Measurements from ENCODE around the gene NEURL3.

DNA sequence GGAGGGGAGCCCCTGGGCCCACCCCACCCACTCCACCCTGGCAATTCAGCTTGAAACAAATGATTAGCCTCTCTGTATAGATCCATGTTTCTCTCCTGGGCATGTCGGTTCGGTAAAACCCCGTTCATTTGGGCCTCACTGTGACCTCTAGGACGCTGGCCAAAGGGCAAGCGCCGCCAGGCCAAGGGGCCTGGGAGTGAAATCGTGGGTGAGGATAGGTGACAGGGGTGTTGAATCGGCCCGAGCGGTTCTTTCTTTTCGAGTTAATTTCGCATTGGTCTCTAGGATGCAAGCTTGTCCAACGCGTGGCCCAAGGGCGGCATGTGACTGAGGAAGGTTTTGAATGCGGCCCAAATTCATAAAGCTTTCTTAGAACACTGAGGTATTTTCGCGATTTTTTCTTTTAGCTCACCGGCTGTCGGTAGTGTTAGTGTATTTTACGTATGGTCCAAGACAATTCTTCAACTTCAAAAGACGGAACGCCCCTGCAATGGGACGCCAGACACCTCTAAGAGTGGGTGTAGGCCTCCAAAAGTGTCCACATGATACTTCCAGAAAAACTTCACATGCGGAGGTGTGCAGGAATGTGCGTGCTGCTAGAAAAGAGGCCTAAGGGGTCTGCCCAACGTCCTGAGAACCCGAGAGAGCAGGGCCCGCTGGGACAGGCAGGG, 21.6 kb upstream of the NEURL3 start:
- TF ChIP-seq, protein P1, sequence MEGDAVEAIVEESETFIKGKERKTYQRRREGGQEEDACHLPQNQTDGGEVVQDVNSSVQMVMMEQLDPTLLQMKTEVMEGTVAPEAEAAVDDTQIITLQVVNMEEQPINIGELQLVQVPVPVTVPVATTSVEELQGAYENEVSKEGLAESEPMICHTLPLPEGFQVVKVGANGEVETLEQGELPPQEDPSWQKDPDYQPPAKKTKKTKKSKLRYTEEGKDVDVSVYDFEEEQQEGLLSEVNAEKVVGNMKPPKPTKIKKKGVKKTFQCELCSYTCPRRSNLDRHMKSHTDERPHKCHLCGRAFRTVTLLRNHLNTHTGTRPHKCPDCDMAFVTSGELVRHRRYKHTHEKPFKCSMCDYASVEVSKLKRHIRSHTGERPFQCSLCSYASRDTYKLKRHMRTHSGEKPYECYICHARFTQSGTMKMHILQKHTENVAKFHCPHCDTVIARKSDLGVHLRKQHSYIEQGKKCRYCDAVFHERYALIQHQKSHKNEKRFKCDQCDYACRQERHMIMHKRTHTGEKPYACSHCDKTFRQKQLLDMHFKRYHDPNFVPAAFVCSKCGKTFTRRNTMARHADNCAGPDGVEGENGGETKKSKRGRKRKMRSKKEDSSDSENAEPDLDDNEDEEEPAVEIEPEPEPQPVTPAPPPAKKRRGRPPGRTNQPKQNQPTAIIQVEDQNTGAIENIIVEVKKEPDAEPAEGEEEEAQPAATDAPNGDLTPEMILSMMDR (IDR thresholded peaks at IDR 0.05): no peak
- TF ChIP-seq POLR2A (IDR thresholded peaks at IDR 0.05) (no peak), POLR2AphosphoS5 (IDR thresholded peaks at IDR 0.05) (no peak)

Measured in sigmoid colon (tissue), 4 donors.